ENCODE results near the gene ECE1.

The ECE1 gene

GRCh38 chr1:21307663-21308305 is 17.5 kb upstream of the ECE1 start:
- DNase-seq, result no peak

DNA sequence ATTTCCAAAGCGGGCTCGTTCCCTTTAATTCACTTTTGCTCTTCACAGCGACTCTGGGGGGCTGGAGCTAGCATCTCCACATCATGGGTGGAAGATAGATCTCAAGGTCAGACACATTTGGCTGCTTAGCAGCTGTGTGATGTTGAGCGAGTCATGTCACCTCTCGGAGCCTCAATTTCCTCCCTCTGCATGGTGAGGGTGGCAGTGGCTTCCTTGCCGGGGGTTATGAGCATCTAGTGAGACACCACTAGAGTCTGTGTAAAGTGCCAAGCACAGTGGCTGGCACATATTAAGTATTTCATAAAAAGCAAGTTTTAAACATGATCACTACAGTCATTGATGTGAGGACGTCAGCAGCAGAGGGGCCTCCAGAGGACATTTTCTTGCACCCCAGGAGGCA is 16.9 kb upstream of the ECE1 start:
- DNase-seq, result no peak

GRCh38 chr1:21305900-21306189 is 15.6 kb upstream of the ECE1 start:
- DNase-seq, result no peak

GRCh38 chr1:21305155-21305899 is 15.1 kb upstream of the ECE1 start:
- no peak for DNase-seq

GRCh38 chr1:21304488-21304887 is 14.2 kb upstream of the ECE1 start:
- no peak for DNase-seq

GRCh38 chr1:21302747-21303715 is 12.8 kb upstream of the ECE1 start:
- DNase-seq, result no peak

DNA sequence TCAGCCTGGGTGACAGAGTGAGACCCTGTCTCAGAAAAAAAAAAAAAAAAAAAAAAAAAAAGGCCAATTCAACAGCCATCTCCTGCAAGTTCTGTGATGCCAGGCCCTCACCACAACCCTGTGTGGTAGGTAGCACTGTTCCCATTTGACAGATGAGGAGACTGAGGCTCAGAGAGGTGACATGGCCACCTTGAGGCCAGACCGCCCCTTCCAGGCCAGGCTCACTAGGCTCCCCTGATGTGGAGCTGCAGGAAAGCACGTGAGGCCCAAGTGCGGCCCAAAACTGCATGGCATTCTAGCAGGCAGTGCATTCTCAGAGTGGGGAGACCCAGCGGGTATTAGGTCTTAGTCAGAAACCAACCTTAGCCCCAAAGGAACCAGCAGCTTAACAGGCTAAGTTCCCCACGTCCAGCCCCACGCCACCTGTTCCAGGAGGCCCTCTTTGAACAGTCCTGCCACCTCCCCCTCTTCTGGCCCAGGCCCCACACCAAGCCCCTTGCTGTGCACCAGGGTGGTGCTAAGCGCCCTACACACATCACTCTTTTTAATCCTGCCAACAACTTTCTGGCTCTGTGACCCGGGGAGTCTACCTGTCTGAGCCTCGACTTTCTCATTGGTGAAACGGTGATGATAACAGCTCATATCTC is 11.7 kb upstream of the ECE1 start:
- no peak for DNase-seq

DNA sequence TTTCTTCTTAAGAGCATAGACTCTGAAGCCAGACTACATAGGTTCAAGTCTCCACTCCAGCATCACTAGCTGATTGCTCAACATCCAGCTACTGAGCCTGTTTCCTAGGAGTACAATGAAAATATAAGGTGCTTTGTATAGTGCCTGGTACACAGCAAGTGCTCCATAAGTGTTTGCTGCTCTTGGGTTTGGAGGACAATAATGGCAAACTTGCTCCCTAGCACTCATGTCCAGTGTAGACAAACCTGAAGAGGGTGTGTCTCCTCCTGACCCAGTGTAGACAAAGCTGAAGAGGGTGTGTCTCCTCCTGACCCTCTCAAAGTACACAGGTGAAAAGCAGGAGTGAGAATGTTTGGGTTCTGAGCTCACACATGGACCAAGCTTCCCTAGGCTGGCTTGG is 10.5 kb upstream of the ECE1 start:
- no peak for DNase-seq

GRCh38 chr1:21299780-21300395 is 9.6 kb upstream of the ECE1 start:
- DNase-seq, result no peak

DNA sequence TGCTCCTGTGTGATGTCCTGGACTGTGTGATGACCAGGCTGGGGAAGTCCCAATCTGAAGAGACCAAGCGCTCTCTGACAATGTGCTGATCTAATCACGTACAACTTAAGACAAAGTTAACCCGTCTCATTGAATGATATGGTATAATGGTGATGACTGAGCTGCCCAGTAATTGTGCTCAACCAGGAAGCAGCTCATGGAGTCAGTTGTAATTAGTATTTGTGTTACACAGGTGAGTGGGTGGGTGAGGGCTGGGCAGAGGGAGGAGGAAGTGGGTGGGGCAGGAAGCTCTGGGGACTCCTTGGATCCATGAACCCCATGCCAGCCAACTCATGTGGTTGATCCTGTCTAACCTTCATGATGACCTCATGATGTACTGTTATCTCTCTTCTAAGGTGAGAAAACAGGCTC is 8.7 kb upstream of the ECE1 start:
- DNase-seq, result peak; percentile 23

DNA sequence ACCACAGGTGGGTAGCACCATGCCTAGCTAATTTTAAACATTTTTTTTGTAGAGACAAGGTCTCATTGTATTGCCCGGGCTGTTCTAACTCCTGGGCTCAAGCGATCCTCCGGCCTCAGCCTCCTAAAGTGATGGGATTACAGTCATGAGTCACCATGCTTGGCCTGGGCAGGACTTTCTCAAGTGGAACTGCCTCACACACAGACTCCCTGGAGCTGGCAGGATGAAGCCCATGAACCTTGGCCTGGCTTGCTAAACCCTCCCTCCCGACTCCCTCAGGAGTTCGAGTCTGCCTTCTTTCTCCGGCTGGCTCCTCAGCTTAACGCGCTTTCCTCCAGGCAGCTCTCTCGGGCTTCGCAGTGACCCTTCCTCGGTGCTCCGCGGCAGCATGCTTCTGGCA is 7.7 kb upstream of the ECE1 start:
- no peak for DNase-seq

GRCh38 chr1:21296509-21297354 is 6.5 kb upstream of the ECE1 start:
- no peak for DNase-seq

GRCh38 chr1:21295545-21295944 is 5.3 kb upstream of the ECE1 start:
- DNase-seq, result no peak

DNA sequence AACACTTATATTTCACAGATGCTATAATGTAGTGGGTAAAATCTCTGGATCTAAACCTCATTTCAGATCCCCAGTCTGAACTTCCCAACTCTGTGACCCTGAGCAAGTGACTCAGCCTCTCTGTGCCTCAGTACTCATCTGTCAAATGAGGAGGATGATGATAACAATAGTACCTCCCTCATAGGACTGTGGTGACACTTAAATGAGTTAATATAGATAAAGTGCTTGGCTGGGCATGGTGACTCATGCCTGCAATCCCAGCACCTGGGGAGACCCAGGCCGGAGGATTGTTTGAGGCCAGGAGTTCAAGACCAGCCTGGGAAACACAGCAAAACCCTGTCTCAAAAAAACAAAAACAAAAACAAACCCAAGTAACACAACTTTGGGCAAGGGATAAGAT is 4.7 kb upstream of the ECE1 start:
- DNase-seq, result no peak

- DNase-seq, result no peak
These were observed 4.2 kb upstream of the ECE1 start for GRCh38 chr1:21294266-21294989.

- DNase-seq, result no peak
These were observed 3.4 kb upstream of the ECE1 start for GRCh38 chr1:21293537-21294265.

DNA sequence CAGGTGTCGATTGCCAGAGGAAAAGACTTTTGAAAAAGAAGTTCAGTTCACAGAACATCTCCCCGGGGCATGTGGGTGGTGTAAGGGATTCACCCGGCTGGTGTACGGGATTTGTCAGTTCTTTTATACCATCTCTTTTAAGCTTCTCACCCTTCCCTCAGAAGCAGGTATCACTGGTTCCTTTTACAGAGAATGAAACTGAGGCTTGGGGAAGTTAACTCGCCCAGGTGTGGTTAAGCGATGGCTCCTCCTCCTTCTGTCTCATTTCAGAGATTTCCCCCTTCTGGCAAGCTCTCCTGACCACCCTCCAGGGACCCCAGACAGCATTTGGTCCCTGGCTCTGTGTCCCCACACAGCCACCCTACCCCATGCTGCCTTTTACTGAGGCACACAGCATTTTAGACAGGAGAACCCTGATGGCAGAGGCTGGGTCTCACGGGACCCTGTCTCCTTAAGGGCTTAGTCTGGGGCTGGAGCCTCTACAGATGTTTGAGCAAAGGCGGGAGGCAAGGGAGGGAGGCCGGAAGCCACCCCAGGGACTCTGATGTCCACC is 2.8 kb upstream of the ECE1 start:
- no peak for DNase-seq

- no peak for DNase-seq
These were observed 2.3 kb upstream of the ECE1 start for GRCh38 chr1:21292503-21292983.

DNA sequence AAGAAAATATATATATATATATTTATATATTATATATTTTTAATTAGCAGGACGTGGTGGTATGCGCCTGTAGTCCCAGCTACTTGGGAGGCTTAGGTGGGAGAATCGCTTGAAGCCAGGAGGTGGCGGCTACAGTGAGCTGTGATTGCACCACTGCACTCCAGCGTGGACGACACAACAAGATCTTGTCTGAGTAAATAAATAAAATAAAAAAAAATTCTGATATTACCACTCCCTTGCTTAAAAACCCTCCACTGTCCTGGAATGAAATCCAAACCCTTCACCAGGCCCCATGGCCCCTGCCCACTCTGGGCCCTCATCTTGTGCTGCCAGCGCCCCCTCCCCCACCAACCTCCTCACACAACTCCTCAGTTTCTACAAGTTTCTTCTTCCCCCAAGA is 1.7 kb upstream of the ECE1 start:
- no peak for DNase-seq

DNA sequence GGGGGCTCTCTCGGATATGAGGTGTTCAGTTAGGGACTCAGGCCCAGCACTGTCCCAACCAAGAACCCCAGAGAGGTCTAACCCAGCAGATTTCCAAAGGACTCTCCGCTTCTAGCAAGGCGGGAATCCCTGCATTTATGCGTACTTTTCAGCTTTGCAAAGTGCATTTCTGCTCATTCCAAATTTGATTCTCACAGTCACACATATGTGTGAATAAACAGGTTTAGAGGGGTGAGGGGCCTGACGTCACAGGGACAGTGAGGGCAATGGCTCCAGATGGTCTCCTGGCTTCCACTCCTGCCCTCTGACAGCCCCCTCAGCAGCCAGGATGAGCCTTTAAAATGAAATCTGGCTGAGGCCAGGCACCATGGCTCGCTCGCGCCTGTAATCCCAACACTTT is 921 bp upstream of the ECE1 start:
- DNase-seq, result no peak

All from NCI-H2029 (cell line).